ENCODE data around the gene OBSCN.

DNA sequence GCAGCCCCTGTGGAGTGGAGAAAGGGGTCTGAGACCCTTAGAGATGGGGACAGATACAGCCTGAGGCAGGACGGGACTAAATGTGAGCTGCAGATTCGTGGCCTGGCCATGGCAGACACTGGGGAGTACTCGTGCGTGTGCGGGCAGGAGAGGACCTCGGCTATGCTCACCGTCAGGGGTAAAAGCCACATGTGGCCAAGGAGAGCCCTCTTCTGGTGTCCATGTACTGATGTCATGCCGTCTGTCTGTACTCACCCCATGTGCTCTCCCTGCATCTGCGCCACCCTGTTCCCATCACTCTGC, 84.7 kb downstream of the OBSCN start:
- TF ChIP-seq, protein P1, sequence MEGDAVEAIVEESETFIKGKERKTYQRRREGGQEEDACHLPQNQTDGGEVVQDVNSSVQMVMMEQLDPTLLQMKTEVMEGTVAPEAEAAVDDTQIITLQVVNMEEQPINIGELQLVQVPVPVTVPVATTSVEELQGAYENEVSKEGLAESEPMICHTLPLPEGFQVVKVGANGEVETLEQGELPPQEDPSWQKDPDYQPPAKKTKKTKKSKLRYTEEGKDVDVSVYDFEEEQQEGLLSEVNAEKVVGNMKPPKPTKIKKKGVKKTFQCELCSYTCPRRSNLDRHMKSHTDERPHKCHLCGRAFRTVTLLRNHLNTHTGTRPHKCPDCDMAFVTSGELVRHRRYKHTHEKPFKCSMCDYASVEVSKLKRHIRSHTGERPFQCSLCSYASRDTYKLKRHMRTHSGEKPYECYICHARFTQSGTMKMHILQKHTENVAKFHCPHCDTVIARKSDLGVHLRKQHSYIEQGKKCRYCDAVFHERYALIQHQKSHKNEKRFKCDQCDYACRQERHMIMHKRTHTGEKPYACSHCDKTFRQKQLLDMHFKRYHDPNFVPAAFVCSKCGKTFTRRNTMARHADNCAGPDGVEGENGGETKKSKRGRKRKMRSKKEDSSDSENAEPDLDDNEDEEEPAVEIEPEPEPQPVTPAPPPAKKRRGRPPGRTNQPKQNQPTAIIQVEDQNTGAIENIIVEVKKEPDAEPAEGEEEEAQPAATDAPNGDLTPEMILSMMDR (conservative IDR thresholded peaks at IDR 0.05; ENCODE audit: low read depth, low read length), result no peak
- TF ChIP-seq CEBPB (IDR thresholded peaks at IDR 0.05; ENCODE audit: low read depth, low read length) (no peak), RCOR1 (IDR thresholded peaks at IDR 0.05; ENCODE audit: insufficient replicate concordance, low read length) (no peak), FOS (IDR thresholded peaks at IDR 0.05; ENCODE audit: low read depth, low read length) (no peak)
